Measurements from ENCODE around the gene NREP. TPM values are rescaled to one million over a fixed set of nuclear protein-coding genes. Genes with fewer than 3 reads are reported as not detected.

The NREP gene, protein sequence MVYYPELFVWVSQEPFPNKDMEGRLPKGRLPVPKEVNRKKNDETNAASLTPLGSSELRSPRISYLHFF
- total RNA-seq (ENCODE audit: insufficient read depth, low replicate concordance) = 216 TPM

DNA sequence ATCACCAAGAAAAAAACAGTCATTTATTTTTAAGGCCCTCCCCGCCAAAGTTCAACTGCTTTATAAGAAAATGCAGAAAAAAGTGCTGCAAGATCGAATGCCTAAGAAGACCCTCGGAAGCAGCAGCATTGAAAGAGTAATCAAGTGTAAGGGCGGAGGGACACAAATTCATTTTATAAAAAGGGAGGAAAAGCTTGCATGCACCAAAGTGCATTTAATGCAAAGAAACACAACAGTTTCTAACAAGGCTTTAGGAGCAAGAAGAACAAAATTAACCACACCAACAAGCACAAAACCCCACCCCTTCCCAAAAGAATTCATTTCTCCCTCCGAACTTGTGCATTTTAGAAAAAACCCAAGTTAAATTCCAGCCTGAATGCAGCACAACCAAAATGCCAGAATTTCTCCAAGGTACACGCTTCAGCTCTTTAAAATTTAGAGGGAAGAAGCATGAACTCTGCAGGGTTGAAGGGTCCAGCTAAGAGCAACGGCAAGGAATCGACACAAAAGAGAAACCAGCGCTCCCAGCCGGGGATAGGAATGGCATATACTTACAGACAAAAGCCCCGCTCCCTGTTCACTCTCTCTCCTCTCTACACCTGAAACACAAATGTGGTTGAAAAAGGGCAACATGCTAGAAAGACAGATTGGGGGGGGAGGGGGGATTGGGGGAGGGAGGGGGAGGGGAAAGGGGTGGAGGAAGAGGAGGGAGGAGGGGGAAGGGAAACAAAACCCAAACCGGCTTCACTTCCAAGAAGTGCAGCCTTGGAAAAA lies at the start of gene NREP:
Gene NREP (minus strand): TSS at position 614 of the 774 bp plus-strand sequence. CDS start 1,422 bp downstream, outside the sequence.
- peak; percentile 42 for DNase-seq (ENCODE audit: low spot score)

DNA sequence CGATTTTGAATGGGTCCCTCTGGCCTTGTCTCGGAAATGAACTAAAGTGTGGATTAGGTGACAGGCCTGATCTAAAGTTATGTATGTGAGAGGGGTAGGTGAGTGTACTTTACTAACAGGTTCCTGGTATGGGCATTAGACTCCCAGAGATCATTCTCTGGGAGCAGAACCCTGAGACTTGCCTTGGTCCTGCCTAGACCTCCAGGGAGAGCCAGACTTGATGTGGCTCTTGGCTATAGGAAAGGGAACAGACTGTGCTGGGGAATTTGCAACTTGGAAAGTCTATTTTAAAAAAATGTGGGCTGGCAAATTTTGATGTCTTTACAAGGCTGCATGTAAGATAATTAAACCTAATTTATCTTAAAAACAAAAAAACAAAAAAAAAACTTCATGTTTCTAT lies 49.8 kb upstream of the NREP start:
- no peak for DNase-seq (ENCODE audit: low spot score)

DNA sequence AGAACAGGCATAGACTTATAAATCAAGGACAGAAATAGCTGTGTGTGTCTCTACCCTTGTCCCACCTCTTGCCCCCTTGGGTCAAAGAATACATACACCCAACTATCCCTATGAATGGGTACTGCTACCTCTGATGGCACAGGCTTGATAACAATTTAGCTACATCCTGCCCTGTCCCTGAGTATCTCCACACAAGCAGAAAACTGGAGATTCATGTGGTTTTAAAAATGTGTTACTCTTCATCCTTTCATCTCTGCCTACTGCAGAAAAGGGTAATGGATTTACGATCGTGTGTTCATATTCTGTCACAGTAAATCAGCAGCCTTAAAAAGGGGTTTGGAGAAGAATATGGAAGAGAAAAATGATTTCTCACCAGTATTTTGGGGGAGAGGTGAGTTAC lies 49.2 kb upstream of the NREP start:
- DNase-seq (ENCODE audit: low spot score) = no peak

DNA sequence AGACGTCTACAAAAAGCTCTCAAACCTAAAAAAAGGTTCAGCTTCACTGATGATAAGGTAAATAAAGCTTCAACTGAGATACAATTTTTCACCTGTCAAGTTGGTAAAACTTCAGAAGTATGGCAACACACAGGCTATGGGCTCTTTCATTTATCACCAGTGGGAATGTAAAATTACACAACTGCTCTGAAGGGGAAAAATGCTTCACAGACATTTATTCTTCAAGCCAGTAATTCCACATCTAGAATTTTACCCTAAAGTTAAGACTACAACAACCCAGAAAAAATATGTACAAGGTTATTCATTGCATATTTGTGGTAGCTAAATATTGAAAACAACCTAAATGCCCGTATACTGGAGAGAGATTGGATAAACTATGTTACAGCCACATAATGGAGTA lies 48.1 kb upstream of the NREP start:
- DNase-seq (ENCODE audit: low spot score) = no peak

DNA sequence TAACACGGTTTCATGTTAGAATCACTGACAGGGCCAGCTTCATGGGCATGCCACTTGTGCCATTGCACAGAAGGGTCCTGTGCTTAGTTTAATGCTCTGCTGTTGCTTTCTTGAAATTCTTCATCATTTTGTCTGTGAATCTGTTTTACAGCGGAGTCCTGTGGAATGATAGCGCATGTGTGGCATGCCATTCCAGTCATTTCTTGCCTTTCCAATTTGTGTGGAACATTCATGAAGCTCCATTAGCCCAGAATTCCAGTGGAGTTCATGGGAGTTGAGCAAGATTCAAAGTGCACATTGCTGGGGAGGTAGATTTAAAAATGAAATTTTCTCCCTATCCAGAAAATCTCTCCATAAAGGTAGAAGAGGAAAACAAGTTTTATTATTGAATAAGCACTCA lies 43.4 kb upstream of the NREP start:
- no peak for DNase-seq (ENCODE audit: low spot score)

DNA sequence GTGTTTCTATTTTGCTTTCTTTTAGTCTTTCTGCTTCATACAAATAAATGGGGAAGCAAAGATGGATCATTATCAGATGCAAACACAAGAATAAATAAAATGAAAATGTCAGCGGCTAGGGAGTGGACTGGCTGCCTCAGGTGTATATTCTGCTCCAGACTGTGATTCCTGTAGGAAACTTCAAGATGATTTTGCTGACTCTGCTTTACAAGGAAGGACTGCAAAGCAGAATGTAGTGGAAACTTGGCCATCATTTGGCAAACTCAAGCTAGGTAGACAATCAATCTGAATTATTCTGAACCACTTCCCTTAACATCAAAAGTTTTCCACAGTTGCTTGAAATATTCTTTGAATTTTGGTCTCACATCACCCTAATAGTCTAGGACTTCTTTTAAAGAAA lies 38.1 kb upstream of the NREP start:
- DNase-seq (ENCODE audit: low spot score) = no peak

DNA sequence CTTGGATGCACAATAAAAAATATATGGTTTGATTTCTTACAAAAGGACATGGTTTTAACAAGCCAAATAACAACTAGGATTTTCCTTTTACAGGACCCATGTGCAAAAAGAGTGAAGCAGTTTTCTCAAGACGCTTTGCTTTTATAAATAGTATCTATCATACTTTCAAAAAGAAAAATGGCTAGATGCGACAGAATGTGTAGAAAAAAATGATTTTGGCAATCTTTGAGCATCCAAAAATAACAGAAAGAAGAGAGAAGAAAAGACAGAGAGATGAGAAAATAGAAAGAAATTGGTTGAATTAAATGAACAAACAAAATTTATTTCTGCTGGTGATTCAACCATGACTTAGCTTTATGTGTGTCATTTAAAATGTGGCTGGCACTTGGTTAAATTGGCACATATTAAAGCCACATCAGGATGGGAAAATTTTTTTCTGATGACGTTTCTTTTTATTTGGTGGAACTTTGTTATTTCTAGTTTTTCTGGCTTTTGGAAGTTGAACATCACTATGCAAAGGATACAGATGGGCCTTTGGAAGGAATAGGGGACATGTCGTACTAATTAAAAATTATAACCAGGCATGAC lies 35.6 kb upstream of the NREP start:
- no peak for DNase-seq (ENCODE audit: low spot score)

GRCh38 chr5:111790295-111790694 lies 33.3 kb upstream of the NREP start:
- no peak for DNase-seq (ENCODE audit: low spot score)

GRCh38 chr5:111787006-111787405 lies 30.0 kb upstream of the NREP start:
- no peak for DNase-seq (ENCODE audit: low spot score)

DNA sequence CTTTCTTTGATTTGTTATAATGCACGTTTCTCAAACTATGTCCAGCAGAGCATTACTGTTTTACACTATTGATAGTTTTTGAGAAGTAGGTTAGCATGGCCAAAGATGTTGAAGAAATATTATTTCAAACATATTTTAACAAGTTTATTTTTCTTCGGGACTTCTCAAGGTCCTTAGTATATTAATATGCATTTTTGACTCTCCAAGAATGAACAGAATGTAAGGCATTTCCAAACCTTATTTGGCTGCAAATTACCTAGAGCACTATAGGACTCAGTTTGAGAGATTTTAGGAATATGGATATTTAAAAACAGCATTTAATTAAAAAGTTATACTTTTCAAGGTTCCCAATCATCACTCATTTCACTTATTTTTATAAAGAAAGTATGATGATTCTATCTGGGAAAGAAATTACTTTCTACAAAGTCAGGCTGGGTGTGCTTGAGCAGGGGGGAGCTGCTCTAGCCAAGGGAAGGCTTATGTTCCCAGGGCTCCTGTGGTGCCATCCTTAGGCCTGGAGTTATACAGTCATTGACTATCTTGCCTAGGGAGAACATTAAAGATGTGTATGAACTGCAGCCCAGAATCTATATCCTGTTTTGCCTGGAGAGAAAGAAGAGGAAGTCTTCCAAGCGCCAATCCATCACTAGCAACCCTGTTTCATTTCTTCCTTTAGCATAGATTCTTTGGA lies 27.6 kb upstream of the NREP start:
- DNase-seq (ENCODE audit: low spot score) = no peak

- DNase-seq (ENCODE audit: low spot score) = no peak
Measured at GRCh38 chr5:111783537-111783936, 26.5 kb upstream of the NREP start.

GRCh38 chr5:111782216-111782615 lies 25.2 kb upstream of the NREP start:
- DNase-seq (ENCODE audit: low spot score) = no peak

DNA sequence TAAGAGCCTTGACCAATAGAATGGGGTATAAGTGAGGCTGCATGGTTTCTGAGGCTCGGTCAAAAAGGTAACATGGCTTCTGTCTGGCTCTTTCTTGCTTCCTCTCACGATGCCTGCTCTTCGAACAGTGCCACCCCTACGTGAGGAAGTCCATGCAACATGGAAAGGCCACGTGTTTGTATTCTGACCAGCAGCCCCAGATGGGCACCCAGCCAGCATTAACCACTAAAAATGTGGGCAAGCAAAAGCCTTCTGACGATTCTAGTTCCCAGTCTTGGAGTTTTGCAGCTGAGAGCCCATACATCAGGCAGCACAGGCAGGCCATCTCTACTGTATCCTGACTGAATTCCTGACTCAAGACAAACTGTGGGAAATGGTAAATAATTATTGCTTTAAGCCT lies 24.2 kb upstream of the NREP start:
- no peak for DNase-seq (ENCODE audit: low spot score)

DNA sequence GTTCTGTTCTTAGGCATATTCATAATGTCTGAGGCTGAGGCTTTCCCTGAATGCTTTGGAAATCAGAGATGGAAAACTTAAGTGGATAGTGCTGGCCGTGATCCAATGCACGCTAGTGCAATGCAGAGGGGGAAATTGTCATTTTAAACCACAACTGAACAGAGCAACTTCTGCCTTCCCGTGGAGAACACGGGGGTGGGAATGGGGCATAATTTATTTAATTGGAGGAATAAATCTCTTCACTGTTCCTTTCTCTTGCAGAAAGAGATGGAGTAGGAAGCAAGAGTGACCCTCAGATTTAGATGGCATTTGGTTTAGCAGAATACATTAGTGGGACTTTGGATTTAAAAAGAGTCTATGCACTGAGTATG lies 22.9 kb upstream of the NREP start:
- DNase-seq (ENCODE audit: low spot score) = peak; percentile 57

- DNase-seq (ENCODE audit: low spot score) = no peak
Measured at GRCh38 chr5:111779260-111779921, 22.4 kb upstream of the NREP start.

- no peak for DNase-seq (ENCODE audit: low spot score)
Measured at GRCh38 chr5:111776913-111777781, 20.2 kb upstream of the NREP start.

- DNase-seq (ENCODE audit: low spot score) = peak; percentile 69
Measured at GRCh38 chr5:111775224-111775623, 18.2 kb upstream of the NREP start.

DNA sequence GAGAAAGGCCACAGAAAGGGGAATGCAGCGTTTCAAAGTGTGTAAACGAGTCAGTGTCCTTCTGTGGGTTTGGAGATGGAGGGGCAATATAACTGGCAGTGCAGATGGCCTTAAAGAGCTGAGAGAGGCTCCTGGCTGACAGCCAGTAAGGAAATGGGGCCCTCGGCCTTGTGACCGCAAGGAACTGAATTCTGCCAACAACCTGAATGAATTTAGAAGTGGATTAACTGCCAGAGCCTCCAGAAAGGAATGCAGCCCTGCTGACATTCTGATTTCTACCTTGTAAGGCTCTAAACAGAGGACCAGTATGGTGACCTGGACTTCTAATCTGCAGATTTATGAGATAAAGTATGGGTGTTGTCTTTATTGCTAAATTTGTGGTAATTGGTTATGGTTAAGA lies 17.5 kb upstream of the NREP start:
- DNase-seq (ENCODE audit: low spot score) = peak; percentile 74

DNA sequence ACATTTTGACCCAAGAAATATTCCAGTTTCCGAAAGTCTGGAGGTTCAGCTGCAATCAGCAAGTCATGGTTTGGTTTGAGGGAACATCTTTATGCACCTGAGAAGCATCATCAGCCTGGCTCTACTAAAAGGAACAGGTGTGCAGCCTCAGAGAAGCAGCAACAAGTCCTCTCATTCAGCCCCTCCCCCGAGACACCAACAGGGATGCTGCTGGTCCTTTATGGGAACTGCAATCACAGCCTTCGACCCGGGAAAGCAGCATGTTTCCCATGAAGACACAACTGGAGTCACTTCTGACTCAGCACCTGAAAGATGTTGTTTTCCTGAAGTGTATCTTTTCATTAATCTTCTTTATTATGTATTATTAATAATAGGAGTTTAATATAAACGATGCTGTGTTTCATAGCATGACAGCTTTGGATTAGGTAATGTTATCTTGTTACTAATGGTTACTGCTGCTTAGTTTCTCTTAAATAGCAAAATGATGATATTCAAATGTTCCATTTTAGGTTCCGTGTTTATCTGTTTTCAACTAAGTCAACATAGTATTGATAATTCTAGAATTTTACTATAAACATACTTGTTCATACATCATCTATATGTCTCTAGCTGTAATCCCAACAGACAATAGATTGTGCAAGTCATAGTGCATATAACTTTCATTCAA lies 15.6 kb upstream of the NREP start:
- DNase-seq (ENCODE audit: low spot score) = no peak

DNA sequence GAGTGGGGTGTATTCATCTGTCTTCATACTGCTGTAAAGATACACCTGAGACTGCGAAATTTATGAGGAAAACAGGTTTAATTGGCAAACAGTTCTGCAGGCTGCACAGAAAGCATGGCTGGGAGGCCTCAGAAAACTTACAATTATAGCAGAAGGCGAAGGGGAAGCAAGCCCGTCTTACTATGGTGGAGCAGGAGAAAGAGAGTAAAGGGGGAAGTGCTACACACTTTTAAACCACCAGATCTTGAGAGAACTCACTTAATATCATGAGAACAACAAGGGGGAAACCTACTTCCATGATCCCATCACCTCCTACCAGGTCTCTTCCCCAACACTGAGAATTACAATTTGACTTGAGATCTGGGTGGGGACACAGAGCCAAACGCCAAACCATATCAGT lies 12.5 kb upstream of the NREP start:
- DNase-seq (ENCODE audit: low spot score) = no peak

Measured in umbilical cord (tissue), 2 donors.